ENCODE results near the gene ACIN1.

The ACIN1 gene

DNA sequence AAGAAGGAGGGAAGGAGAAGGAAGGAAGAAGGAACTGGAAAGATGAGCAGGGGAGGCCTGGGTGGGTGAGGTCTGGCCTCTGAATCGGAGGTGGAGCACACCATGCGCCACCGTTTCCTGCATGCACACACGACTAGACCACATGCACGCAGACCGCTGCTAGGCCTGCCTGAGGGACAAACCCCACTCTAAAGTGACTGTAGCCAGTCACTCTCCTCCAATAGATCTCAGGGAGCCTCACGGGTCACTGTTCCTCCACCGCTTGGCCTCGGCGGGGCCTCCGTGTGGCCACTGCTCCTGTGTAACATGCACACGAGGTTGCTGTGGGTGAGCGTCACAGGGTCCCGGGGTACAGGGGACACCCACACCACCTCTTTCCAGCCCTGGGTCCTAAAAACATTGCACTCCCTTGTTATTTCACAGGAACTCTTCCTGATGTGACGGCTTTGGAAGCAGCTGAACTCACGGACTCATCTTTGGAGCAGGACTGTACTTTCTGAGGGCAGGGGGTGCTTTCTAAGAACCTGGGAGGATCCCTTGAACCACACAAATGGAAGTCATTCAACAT lies 41.7 kb upstream of the ACIN1 start:
- Histone ChIP-seq H3K4me1 (ENCODE audit: control insufficient read depth in 2 of 2, insufficient read depth in 2 of 2, low read length in 2 of 2) (no peaks in the 10 kb centered on the region), H3K27me3 (ENCODE audit: control insufficient read depth in 2 of 2, insufficient read depth in 2 of 2, low read length in 2 of 2) (no peaks in the 10 kb centered on the region), H3K9ac (ENCODE audit: low read depth in 1 of 2, low read length in 2 of 2) (no peak overlapping the region), H3K36me3 (ENCODE audit: control insufficient read depth in 2 of 2, insufficient read depth in 2 of 2, low read length in 2 of 2) (peaks cover 0 to 14% of the 10 kb centered on the region in 2 donors), H3K27ac (ENCODE audit: low read depth in 2 of 2, low read length in 2 of 2) (no peak overlapping the region), H3K9me3 (ENCODE audit: control insufficient read depth in 2 of 2, low read length in 2 of 2) (no peaks in the 10 kb centered on the region), H3K4me3 (ENCODE audit: low read length in 2 of 2) (no peak overlapping the region)

DNA sequence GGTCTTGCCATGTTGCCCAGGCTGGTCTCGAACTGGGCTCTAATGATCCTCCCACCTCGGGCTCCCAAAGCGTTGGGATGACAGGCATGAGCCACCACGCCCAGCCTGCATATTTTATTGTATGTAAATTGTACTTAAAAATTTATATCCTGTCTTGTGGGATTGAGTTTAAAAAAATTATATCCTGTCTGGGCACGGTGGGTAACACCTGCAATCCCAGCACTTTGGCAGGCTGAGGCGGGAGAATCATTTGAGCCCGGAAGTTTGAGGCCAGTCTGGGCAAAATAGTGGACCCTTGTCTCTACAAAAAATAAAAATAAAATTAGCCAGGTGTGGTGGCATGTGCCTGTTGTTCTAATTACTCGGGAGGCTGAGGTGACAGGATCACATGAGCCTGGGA lies 38.0 kb upstream of the ACIN1 start:
- H3K4me1 ChIP-seq (ENCODE audit: control insufficient read depth in 2 of 2, insufficient read depth in 2 of 2, low read length in 2 of 2), result no peaks in the 10 kb centered on the region
- no peaks in the 10 kb centered on the region for H3K9me3 ChIP-seq (ENCODE audit: control insufficient read depth in 2 of 2, low read length in 2 of 2)
- H3K4me3 ChIP-seq (ENCODE audit: low read length in 2 of 2), result no peak overlapping the region
- no peak overlapping the region for H3K27ac ChIP-seq (ENCODE audit: low read depth in 2 of 2, low read length in 2 of 2)
- H3K27me3 ChIP-seq (ENCODE audit: control insufficient read depth in 2 of 2, insufficient read depth in 2 of 2, low read length in 2 of 2), result no peaks in the 10 kb centered on the region
- peaks cover 2 to 16% of the 10 kb centered on the region in 2 donors for H3K36me3 ChIP-seq (ENCODE audit: control insufficient read depth in 2 of 2, insufficient read depth in 2 of 2, low read length in 2 of 2)
- H3K9ac ChIP-seq (ENCODE audit: low read depth in 1 of 2, low read length in 2 of 2), result no peak overlapping the region

DNA sequence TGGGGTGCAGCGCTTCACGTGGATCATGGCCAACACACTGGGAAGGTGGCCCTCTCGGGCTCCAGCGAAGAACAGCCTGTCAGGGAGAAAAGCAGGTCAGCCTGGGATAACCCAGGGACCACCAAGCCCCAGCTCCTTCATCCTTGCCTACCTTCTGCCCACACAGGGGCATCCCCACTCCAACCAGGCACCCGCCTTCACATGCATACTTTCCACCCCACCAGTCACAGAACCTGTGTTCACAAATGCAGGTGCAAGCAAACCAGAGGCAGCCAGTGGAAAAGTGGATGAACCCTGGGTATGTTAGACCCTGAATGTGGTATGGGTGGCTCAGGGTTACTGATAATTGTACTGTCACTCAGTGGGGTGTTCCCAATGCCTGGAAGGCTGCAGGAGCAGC lies 36.5 kb upstream of the ACIN1 start:
- no peaks in the 10 kb centered on the region for H3K4me1 ChIP-seq (ENCODE audit: control insufficient read depth in 2 of 2, insufficient read depth in 2 of 2, low read length in 2 of 2)
- no peaks in the 10 kb centered on the region for H3K9me3 ChIP-seq (ENCODE audit: control insufficient read depth in 2 of 2, low read length in 2 of 2)
- H3K27ac ChIP-seq (ENCODE audit: low read depth in 2 of 2, low read length in 2 of 2), result no peak overlapping the region
- no peak overlapping the region for H3K9ac ChIP-seq (ENCODE audit: low read depth in 1 of 2, low read length in 2 of 2)
- H3K4me3 ChIP-seq (ENCODE audit: low read length in 2 of 2), result no peak overlapping the region
- H3K27me3 ChIP-seq (ENCODE audit: control insufficient read depth in 2 of 2, insufficient read depth in 2 of 2, low read length in 2 of 2), result no peaks in the 10 kb centered on the region
- peaks cover 2 to 15% of the 10 kb centered on the region in 2 donors for H3K36me3 ChIP-seq (ENCODE audit: control insufficient read depth in 2 of 2, insufficient read depth in 2 of 2, low read length in 2 of 2)

DNA sequence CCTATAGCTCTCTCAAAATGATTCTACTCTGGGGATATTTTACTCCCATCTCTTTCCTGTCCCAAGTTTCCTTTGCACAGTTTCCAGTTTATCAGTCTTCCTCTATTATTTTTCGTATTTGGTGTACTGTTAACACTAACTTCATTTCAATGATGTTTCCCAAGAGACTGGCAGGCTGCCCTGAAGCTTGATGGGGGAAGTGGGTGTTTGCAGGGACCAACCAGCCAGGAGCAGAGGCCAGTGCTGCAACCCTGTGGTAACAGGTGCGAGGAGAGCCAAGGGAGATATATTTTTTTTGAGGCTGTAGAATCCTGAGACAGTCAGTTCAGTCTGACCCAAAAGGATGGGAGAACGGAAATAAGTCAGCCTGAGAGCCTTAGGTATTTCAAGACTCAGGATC lies 35.9 kb upstream of the ACIN1 start:
- Histone ChIP-seq H3K9me3 (ENCODE audit: control insufficient read depth in 2 of 2, low read length in 2 of 2) (no peaks in the 10 kb centered on the region), H3K9ac (ENCODE audit: low read depth in 1 of 2, low read length in 2 of 2) (no peak overlapping the region), H3K36me3 (ENCODE audit: control insufficient read depth in 2 of 2, insufficient read depth in 2 of 2, low read length in 2 of 2) (peaks cover 2 to 9% of the 10 kb centered on the region in 2 donors), H3K27me3 (ENCODE audit: control insufficient read depth in 2 of 2, insufficient read depth in 2 of 2, low read length in 2 of 2) (no peaks in the 10 kb centered on the region), H3K4me3 (ENCODE audit: low read length in 2 of 2) (no peak overlapping the region), H3K4me1 (ENCODE audit: control insufficient read depth in 2 of 2, insufficient read depth in 2 of 2, low read length in 2 of 2) (no peaks in the 10 kb centered on the region), H3K27ac (ENCODE audit: low read depth in 2 of 2, low read length in 2 of 2) (no peak overlapping the region)

DNA sequence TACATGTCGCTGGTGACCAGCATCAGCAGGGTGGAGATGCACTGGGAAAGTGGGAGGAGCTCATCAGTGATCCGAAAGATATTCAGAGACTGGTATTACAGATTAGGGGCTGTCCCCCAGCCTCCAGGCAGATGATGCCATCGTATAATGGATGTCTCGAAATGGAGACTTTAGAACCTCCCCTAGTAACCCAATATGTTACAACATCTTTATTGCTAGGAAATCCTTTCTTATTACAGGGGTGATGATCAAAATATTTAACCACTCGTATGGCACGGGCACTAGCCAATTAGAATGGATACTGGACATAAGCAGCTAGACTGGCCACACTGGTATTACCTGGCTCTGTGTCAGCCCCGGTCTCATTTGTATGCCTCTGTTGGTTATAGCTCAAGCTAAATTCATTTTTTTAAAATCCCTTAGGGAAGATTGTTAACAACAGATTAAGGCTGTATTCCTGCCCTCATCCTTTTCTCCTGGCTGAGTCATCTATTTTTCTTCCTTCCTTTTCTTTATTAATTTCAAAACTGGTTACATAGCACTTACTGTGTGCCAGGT lies 34.9 kb upstream of the ACIN1 start:
- Histone ChIP-seq H3K27ac (ENCODE audit: low read depth in 2 of 2, low read length in 2 of 2) (no peak overlapping the region), H3K27me3 (ENCODE audit: control insufficient read depth in 2 of 2, insufficient read depth in 2 of 2, low read length in 2 of 2) (no peaks in the 10 kb centered on the region), H3K9me3 (ENCODE audit: control insufficient read depth in 2 of 2, low read length in 2 of 2) (no peaks in the 10 kb centered on the region), H3K36me3 (ENCODE audit: control insufficient read depth in 2 of 2, insufficient read depth in 2 of 2, low read length in 2 of 2) (peaks cover 2 to 8% of the 10 kb centered on the region in 2 donors), H3K4me3 (ENCODE audit: low read length in 2 of 2) (no peak overlapping the region), H3K9ac (ENCODE audit: low read depth in 1 of 2, low read length in 2 of 2) (no peak overlapping the region), H3K4me1 (ENCODE audit: control insufficient read depth in 2 of 2, insufficient read depth in 2 of 2, low read length in 2 of 2) (no peaks in the 10 kb centered on the region)

DNA sequence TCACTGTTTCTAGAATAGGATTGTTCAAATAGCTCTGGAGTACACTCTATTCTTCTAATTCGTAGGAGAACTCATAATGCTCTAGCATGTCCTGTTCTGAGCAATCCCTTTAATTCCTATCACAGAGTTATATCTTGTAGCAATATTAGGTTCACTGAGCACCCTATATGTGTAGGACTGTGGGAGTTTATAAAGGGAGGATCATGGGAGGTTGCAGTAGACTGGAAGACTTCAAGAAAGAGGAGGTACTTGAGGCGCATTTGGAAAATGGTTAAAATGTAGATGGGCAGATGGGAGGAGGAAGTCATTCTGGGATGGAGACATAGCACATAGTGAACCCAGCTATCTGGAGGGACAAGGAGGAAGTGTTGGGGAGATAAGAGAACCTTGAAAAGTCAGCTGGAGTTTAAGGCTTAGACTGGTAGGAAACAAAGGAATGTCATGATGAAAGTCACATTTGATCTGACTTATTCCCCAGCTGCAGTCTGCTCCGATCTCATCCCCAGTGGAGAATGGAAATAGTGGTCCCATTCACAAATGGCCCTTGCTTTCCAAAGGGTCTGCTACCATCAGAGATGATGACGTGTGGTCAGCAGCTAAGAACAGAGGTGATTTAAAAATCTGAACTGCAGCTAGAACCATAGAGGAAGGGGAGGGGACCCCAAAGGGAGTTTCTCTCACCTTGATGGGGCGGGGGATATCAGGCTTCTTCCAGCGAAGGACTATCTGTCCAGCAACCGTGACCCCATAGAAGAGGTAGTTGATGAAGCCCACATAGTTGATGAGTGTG lies 34.2 kb upstream of the ACIN1 start:
- Histone ChIP-seq H3K9ac (ENCODE audit: low read depth in 1 of 2, low read length in 2 of 2) (no peak overlapping the region), H3K36me3 (ENCODE audit: control insufficient read depth in 2 of 2, insufficient read depth in 2 of 2, low read length in 2 of 2) (peaks cover 2 to 8% of the 10 kb centered on the region in 2 donors), H3K27ac (ENCODE audit: low read depth in 2 of 2, low read length in 2 of 2) (no peak overlapping the region), H3K27me3 (ENCODE audit: control insufficient read depth in 2 of 2, insufficient read depth in 2 of 2, low read length in 2 of 2) (no peaks in the 10 kb centered on the region), H3K9me3 (ENCODE audit: control insufficient read depth in 2 of 2, low read length in 2 of 2) (no peaks in the 10 kb centered on the region), H3K4me3 (ENCODE audit: low read length in 2 of 2) (no peak overlapping the region), H3K4me1 (ENCODE audit: control insufficient read depth in 2 of 2, insufficient read depth in 2 of 2, low read length in 2 of 2) (no peaks in the 10 kb centered on the region)

DNA sequence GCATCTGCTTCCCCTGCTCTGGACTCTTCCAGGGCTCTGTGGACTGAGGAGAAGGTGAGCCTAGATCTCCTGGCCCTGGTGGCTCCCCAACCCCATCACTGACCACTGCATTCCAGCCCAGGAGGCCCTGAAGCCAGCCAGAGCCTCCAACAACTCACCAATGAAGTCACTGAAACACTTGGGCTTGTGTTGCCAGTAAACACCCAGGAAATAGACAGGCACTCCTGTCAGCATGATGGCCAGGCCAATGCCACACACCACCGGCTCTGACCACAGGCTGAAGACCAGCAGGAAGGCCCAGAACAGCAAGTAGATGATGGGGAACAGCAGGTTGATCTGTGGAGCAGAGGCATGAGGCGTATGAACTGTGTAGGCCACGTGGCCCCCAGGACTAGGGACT lies 32.9 kb upstream of the ACIN1 start:
- Histone ChIP-seq H3K27ac (ENCODE audit: low read depth in 2 of 2, low read length in 2 of 2) (no peak overlapping the region), H3K9me3 (ENCODE audit: control insufficient read depth in 2 of 2, low read length in 2 of 2) (no peaks in the 10 kb centered on the region), H3K4me3 (ENCODE audit: low read length in 2 of 2) (no peak overlapping the region), H3K36me3 (ENCODE audit: control insufficient read depth in 2 of 2, insufficient read depth in 2 of 2, low read length in 2 of 2) (peaks cover 2 to 8% of the 10 kb centered on the region in 2 donors), H3K4me1 (ENCODE audit: control insufficient read depth in 2 of 2, insufficient read depth in 2 of 2, low read length in 2 of 2) (no peaks in the 10 kb centered on the region), H3K9ac (ENCODE audit: low read depth in 1 of 2, low read length in 2 of 2) (no peak overlapping the region), H3K27me3 (ENCODE audit: control insufficient read depth in 2 of 2, insufficient read depth in 2 of 2, low read length in 2 of 2) (no peaks in the 10 kb centered on the region)

DNA sequence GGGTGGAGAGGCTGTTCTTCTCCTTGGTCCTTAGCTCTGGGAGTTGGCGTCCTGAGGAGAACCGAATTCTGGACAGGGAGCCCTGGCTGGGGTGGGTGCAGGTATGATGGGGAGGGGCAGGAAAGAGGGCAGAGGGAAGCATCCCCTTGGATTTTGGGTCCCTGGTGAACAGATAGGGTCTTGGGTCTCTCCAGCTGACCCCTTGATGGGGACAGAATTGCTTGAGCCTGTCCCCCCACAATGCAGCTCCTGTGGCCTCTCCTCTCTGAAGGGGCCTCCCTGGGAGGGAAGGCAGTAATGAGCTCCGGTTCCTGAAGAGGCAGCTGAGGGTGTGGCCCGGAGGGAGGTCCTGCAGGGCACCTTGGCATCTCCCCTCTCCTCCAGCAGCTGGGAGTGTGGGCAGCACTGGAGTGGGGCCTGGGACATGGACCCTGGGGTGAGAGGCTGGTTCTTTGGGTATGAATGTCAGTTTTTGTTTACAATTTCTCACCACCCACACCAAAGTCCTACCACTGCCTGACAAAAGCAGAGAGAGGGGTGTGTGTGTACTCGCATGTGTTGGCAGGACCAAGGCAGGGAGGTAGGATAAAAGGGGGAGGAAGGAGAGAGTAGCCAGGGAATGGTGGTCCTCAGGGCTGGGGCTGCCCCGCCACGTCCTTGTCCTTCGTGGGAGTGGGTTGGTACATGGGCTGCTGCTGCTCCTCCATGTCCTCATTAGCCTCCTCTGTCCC lies 31.8 kb upstream of the ACIN1 start:
- H3K9ac ChIP-seq (ENCODE audit: low read depth in 1 of 2, low read length in 2 of 2), result no peak overlapping the region
- peaks cover 0 to 4% of the 10 kb centered on the region in 2 donors for H3K4me1 ChIP-seq (ENCODE audit: control insufficient read depth in 2 of 2, insufficient read depth in 2 of 2, low read length in 2 of 2)
- no peaks in the 10 kb centered on the region for H3K9me3 ChIP-seq (ENCODE audit: control insufficient read depth in 2 of 2, low read length in 2 of 2)
- peaks cover 2 to 8% of the 10 kb centered on the region in 2 donors for H3K36me3 ChIP-seq (ENCODE audit: control insufficient read depth in 2 of 2, insufficient read depth in 2 of 2, low read length in 2 of 2)
- no peak overlapping the region for H3K4me3 ChIP-seq (ENCODE audit: low read length in 2 of 2)
- no peak overlapping the region for H3K27ac ChIP-seq (ENCODE audit: low read depth in 2 of 2, low read length in 2 of 2)
- H3K27me3 ChIP-seq (ENCODE audit: control insufficient read depth in 2 of 2, insufficient read depth in 2 of 2, low read length in 2 of 2), result no peaks in the 10 kb centered on the region

DNA sequence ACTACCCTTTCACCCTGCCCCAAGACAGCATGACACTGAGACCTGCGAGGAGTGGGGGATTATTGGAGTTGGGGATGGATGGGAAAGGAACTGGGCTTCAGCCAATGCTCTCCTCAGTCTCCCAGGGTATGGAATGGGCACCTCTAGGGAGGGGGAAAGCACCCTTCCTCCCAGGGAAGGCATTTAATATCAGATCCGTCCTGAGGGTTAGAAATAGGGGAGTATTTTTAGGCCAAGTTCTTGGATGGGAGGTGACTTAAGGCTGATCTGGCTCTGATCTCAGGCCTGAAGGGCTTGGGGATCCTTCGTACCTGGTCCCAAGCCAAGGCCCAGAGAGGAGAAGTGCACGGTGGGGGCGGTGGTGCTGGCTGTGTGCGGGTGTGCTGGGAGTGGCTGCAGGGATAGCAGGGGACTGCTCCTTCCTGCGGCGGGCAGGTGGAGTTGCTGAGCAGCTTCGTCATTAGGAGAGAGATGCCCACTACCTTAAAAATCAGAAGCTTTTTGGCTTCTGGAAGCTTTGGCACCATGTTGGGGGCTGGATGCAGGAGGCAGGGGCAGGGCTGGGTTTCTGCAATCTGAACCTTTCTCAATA lies 31.1 kb upstream of the ACIN1 start:
- Histone ChIP-seq H3K27ac (ENCODE audit: low read depth in 2 of 2, low read length in 2 of 2) (no peak overlapping the region), H3K4me3 (ENCODE audit: low read length in 2 of 2) (no peak overlapping the region), H3K4me1 (ENCODE audit: control insufficient read depth in 2 of 2, insufficient read depth in 2 of 2, low read length in 2 of 2) (peaks cover 0 to 4% of the 10 kb centered on the region in 2 donors), H3K36me3 (ENCODE audit: control insufficient read depth in 2 of 2, insufficient read depth in 2 of 2, low read length in 2 of 2) (peaks cover 2 to 8% of the 10 kb centered on the region in 2 donors), H3K9ac (ENCODE audit: low read depth in 1 of 2, low read length in 2 of 2) (no peak overlapping the region), H3K9me3 (ENCODE audit: control insufficient read depth in 2 of 2, low read length in 2 of 2) (no peaks in the 10 kb centered on the region), H3K27me3 (ENCODE audit: control insufficient read depth in 2 of 2, insufficient read depth in 2 of 2, low read length in 2 of 2) (no peaks in the 10 kb centered on the region)

DNA sequence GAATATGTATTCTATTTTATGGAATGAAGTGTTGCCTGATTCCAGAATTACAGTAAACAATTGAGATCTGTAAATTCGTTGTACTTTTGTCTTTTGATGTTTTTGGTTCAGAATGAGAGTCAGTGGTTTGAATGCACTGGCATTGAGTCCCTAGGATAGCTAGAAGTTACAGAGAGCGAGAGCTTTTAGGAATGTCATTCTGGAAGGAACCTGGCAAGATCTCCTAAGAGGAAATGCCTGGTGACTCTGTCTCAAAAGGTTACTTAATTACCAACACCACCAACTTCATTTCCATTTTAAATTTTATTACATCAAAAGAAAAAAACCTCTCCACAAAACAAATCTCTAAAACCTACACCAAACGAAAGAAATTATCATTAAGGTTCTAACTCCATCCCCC lies 30.1 kb upstream of the ACIN1 start:
- Histone ChIP-seq H3K4me3 (ENCODE audit: low read length in 2 of 2) (no peak overlapping the region), H3K36me3 (ENCODE audit: control insufficient read depth in 2 of 2, insufficient read depth in 2 of 2, low read length in 2 of 2) (peaks cover 2 to 8% of the 10 kb centered on the region in 2 donors), H3K9ac (ENCODE audit: low read depth in 1 of 2, low read length in 2 of 2) (no peak overlapping the region), H3K27ac (ENCODE audit: low read depth in 2 of 2, low read length in 2 of 2) (no peak overlapping the region), H3K4me1 (ENCODE audit: control insufficient read depth in 2 of 2, insufficient read depth in 2 of 2, low read length in 2 of 2) (peaks cover 0 to 4% of the 10 kb centered on the region in 2 donors), H3K9me3 (ENCODE audit: control insufficient read depth in 2 of 2, low read length in 2 of 2) (no peaks in the 10 kb centered on the region), H3K27me3 (ENCODE audit: control insufficient read depth in 2 of 2, insufficient read depth in 2 of 2, low read length in 2 of 2) (no peaks in the 10 kb centered on the region)

Data from mucosa of rectum (tissue), 2 donors.